H1 (cell line): ENCODE results near the gene RDH16.

Experiments
- SP1 ChIP-seq: IDR thresholded peaks from 2 replicates; pipeline ENCODE4 v1.6.1; 2011; ENCODE audit warnings: low read depth, low read length
- YY1 ChIP-seq: IDR thresholded peaks from 2 replicates; pipeline ENCODE4 v1.6.1; 2011; ENCODE audit warnings: low read depth, mild to moderate bottlenecking, low read length

GRCh38 chr12:56931474-56931978 is 25.9 kb downstream of the RDH16 start:
- TF ChIP-seq YY1 = no peak
- peak; percentile 71 for TF ChIP-seq SP1
